ENCODE data around the gene KIF2A.

KIF2A gene

GRCh38 chr5:62385131-62385530, 79.1 kb downstream of the KIF2A start:
- DNase-seq (ENCODE audit: low spot score): no peak

DNA sequence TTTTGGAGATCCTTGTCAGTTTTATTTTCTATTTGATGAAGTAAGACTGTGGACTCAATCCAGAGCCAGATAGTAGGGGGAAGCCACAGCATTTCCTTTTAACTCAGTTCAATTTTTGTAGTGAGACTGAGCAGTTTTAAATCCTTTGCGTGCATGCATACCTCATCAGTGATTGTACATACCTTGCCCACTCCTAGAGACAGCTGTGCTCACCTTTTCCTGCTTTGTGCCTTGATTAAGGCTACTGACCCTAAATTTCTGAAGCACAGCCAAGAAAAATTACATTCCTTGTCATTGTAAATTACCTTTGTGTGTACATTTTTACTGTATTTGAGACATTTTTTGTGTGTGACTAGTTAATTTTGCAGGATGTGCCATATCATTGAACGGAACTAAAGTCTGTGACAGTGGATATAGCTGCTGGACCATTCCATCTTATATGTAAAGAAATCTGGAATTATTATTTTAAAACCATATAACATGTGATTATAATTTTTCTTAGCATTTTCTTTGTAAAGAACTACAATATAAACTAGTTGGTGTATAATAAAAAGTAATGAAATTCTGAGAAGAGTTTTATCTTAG, 79.9 kb downstream of the KIF2A start:
- DNase-seq (ENCODE audit: low spot score): no peak

- DNase-seq (ENCODE audit: low spot score): no peak
Observed at GRCh38 chr5:62386824-62387223, 80.8 kb downstream of the KIF2A start.

GRCh38 chr5:62395210-62395950, 89.4 kb downstream of the KIF2A start:
- no peak for DNase-seq (ENCODE audit: low spot score)

- peak; percentile 99 for DNase-seq (ENCODE audit: low spot score)
Observed at GRCh38 chr5:62403411-62404250, 97.6 kb downstream of the KIF2A start, which contains the start of gene DIMT1. Gene DIMT1 (minus strand): TSS chr5:62403905. CDS start chr5:62403772, 133 bp downstream.

GRCh38 chr5:62412549-62413329, 106.7 kb downstream of the KIF2A start, which contains the start of gene IPO11:
Gene IPO11 (plus strand): TSS chr5:62412763. CDS start chr5:62437280, 24,517 bp downstream.
- peak; percentile 100 for DNase-seq (ENCODE audit: low spot score)

DNA sequence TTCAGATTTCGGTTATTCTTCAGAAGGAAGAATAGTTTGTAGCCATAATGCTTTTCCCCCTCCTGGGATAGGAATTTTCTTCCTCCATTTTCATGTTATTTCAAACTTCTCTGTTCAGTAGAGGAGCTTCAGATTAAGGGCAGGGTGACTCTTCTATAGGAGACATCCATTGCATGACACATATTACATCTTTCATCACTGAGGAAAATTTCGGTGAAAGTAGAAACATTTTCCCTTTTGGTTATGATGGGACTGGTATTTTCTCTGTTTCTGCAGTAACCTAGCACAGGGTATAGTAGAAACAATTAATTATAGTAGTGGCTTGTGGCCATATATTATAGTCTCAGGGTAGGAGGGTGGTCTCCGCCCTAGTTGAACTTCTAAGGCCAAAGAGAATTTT, 107.7 kb downstream of the KIF2A start:
- no peak for DNase-seq (ENCODE audit: low spot score)

GRCh38 chr5:62418462-62419076, 112.6 kb downstream of the KIF2A start:
- no peak for DNase-seq (ENCODE audit: low spot score)

DNA sequence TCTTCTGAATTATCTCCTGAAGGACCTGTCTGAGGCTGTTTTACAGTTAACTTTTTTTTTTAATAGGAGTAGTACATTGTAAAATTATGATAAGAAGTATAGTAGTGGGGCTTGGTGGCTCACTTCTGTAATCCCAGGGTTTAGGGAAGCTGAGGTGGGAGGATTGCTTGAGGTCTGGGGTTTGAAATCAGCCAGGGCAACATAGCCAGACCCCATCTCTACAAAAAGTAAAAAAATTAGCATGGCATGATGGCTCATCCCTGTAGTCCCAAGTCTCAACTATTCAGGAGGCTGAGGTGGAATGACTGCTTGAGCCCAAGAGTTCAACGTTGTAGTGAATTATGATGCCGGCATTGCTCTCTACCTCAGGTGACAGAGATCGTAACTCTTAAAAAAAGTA, 113.6 kb downstream of the KIF2A start:
- DNase-seq (ENCODE audit: low spot score): no peak

DNA sequence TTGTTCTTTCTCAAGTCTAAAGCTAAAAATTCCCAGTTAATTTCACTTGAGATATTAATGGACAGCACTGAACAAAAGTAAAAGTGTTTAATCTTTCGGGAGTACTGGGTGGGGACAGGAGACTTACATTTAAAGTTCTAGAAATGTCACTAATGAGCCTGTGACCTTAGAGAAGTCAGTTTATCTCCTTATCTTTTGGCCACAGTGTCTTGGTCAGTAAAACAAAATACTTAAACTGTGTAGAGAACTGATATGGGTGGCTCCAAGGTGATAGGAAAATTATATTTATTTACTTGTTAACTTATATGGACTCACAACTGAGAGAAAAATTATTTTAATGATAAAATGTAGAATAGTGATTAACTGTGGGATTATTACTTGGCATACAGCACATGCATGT, 115.4 kb downstream of the KIF2A start:
- no peak for DNase-seq (ENCODE audit: low spot score)

- no peak for DNase-seq (ENCODE audit: low spot score)
Observed at GRCh38 chr5:62424763-62425162, 118.8 kb downstream of the KIF2A start.

GRCh38 chr5:62431735-62432620, 126.0 kb downstream of the KIF2A start:
- no peak for DNase-seq (ENCODE audit: low spot score)

DNA sequence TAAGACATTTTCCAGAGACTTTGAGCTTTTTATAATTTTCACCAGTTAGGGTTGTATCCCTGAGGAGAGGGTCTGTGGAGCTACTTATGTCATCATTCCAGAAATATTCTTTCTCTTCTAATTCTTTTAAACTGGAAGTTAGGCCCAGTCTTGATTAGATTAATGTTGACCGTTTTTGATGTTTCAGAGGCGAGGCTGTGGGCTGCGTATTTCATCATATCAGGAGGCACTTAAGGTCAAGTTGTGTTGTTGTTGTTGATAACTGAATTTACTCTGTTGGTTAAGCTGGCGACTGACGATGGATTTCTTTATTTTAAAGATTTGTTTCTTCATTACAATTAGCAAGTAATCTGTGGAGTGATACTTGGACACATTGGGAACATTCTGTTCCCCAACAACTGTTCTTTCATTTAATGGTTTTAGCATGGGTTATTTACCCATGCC, 126.6 kb downstream of the KIF2A start:
- no peak for DNase-seq (ENCODE audit: low spot score)

Data from LoVo (cell line).